Peyer's patch (tissue), 4 donors: ENCODE results near the gene ACSL1.

Experiments used
- POLR2A ChIP-seq, 2 donors: fragments of 450-650 bp; IDR thresholded peaks; one replicate each; pipeline ENCODE4 v1.5.1; 2017; ENCODE audit warnings: antibody characterized with exemption in 2 of 2, mild to moderate bottlenecking in 2 of 2, moderate library complexity in 2 of 2
- TF ChIP-seq, protein P1 (sequence below), 6 experiments: fragments of 450-650 bp in 4 of 6; fragments of 200-600 bp in 2 of 6; sonication (generic) in 1 of 6; IDR thresholded peaks; one replicate each; pipeline ENCODE4 v1.5.1; 2017 to 2019; ENCODE audit warnings: antibody characterized with exemption in 6 of 6, mild to moderate bottlenecking in 3 of 6, moderate library complexity in 1 of 6

DNA sequence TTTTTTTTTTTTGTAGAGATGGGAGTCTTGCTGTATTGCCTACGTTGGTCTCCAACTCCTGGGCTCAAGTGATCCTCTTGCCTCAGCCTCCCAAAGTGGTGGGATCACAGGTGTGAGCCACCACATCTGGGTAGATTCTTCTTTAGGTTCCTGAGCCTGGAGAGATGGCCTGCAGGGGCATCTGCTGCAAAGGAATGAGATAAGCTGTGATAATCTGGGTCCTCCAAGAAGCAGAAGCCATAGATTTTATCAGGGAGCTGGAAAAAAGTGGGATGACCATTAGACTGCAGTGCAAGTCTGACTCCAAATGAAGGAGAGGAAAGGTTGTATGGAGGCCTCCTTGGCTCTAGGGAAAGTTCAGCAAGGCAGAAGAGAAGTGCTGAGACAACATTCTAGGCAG lies 19.0 kb upstream of the ACSL1 start:
- TF ChIP-seq POLR2A (IDR thresholded peaks at IDR 0.05), result no peak
- TF ChIP-seq, protein P1, sequence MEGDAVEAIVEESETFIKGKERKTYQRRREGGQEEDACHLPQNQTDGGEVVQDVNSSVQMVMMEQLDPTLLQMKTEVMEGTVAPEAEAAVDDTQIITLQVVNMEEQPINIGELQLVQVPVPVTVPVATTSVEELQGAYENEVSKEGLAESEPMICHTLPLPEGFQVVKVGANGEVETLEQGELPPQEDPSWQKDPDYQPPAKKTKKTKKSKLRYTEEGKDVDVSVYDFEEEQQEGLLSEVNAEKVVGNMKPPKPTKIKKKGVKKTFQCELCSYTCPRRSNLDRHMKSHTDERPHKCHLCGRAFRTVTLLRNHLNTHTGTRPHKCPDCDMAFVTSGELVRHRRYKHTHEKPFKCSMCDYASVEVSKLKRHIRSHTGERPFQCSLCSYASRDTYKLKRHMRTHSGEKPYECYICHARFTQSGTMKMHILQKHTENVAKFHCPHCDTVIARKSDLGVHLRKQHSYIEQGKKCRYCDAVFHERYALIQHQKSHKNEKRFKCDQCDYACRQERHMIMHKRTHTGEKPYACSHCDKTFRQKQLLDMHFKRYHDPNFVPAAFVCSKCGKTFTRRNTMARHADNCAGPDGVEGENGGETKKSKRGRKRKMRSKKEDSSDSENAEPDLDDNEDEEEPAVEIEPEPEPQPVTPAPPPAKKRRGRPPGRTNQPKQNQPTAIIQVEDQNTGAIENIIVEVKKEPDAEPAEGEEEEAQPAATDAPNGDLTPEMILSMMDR (IDR thresholded peaks at IDR 0.05), result no peak
